ENCODE measurements around the gene SRCIN1.

The SRCIN1 gene

GRCh38 chr17:38600906-38601305 is 4.8 kb downstream of the SRCIN1 start:
- no peak for DNase-seq (ENCODE audit: low read depth in 2 of 2)

- DNase-seq (ENCODE audit: low read depth in 2 of 2): no peak
These were observed 5.3 kb downstream of the SRCIN1 start for GRCh38 chr17:38600416-38600815.

GRCh38 chr17:38599398-38599856 is 6.3 kb downstream of the SRCIN1 start:
- DNase-seq (ENCODE audit: low read depth in 2 of 2): no peak

- DNase-seq (ENCODE audit: low read depth in 2 of 2): no peak
These were observed 6.8 kb downstream of the SRCIN1 start for GRCh38 chr17:38598995-38599394.

GRCh38 chr17:38598536-38598935 is 7.2 kb downstream of the SRCIN1 start:
- peak in 1 of 2 donors; percentile 20 for DNase-seq (ENCODE audit: low read depth in 2 of 2)

GRCh38 chr17:38597375-38597774 is 8.4 kb downstream of the SRCIN1 start:
- DNase-seq (ENCODE audit: low read depth in 2 of 2): no peak

GRCh38 chr17:38596651-38597050 is 9.1 kb downstream of the SRCIN1 start:
- DNase-seq (ENCODE audit: low read depth in 2 of 2): no peak

GRCh38 chr17:38595892-38596291 is 9.9 kb downstream of the SRCIN1 start:
- no peak for DNase-seq (ENCODE audit: low read depth in 2 of 2)

GRCh38 chr17:38594152-38594551 is 11.6 kb downstream of the SRCIN1 start:
- no peak for DNase-seq (ENCODE audit: low read depth in 2 of 2)

GRCh38 chr17:38592487-38592886 is 13.3 kb downstream of the SRCIN1 start:
- DNase-seq (ENCODE audit: low read depth in 2 of 2): no peak

- DNase-seq (ENCODE audit: low read depth in 2 of 2): no peak
These were observed 14.0 kb downstream of the SRCIN1 start for GRCh38 chr17:38591759-38592241.

GRCh38 chr17:38590988-38591758 is 14.6 kb downstream of the SRCIN1 start:
- DNase-seq (ENCODE audit: low read depth in 2 of 2): no peak

- no peak for DNase-seq (ENCODE audit: low read depth in 2 of 2)
These were observed 16.2 kb downstream of the SRCIN1 start for GRCh38 chr17:38589462-38590114.

GRCh38 chr17:38588788-38589174 is 17.0 kb downstream of the SRCIN1 start:
- no peak for DNase-seq (ENCODE audit: low read depth in 2 of 2)

GRCh38 chr17:38587947-38588787 is 17.6 kb downstream of the SRCIN1 start:
- DNase-seq (ENCODE audit: low read depth in 2 of 2): no peak

GRCh38 chr17:38587203-38587602 is 18.5 kb downstream of the SRCIN1 start:
- no peak for DNase-seq (ENCODE audit: low read depth in 2 of 2)

- DNase-seq (ENCODE audit: low read depth in 2 of 2): no peak
These were observed 19.0 kb downstream of the SRCIN1 start for GRCh38 chr17:38586788-38587187.

- no peak for DNase-seq (ENCODE audit: low read depth in 2 of 2)
These were observed 19.7 kb downstream of the SRCIN1 start for GRCh38 chr17:38585918-38586529.

- no peak for DNase-seq (ENCODE audit: low read depth in 2 of 2)
These were observed 20.5 kb downstream of the SRCIN1 start for GRCh38 chr17:38585056-38585917.

GRCh38 chr17:38584350-38584925 is 21.3 kb downstream of the SRCIN1 start:
- DNase-seq (ENCODE audit: low read depth in 2 of 2): peak; percentile 26 to 49
